Stimulated activated CD4-positive, alpha-beta T cell treated with anti-CD3 and anti-CD28 coated beads, Interleukin-15, amount 100 ng/mL, for 48 hours (primary cell): Measurements from ENCODE around the gene RAB31.
"Not testable (repeated sequence)": the region's sequence is repeated elsewhere in the genome, so short reads cannot be mapped to it uniquely, and the experiment has no call there.

Source experiments
- DNase-seq, 2 donors: peaks; one replicate each; pipeline ENCODE4 v3.0.0-alpha.2; 2020; ENCODE audit warnings: low read depth in 2 of 2

RAB31 gene

GRCh38 chr18:9887992-9888391 is 179.9 kb downstream of the RAB31 start:
- no peak for DNase-seq

GRCh38 chr18:9890196-9890595 is 182.1 kb downstream of the RAB31 start:
- DNase-seq: no peak

- DNase-seq: no peak
Observed at GRCh38 chr18:9890957-9891356, 182.9 kb downstream of the RAB31 start.

- not testable (repeated sequence) for DNase-seq
Observed at GRCh38 chr18:9891515-9891914, 183.4 kb downstream of the RAB31 start.

- no peak for DNase-seq
Observed at GRCh38 chr18:9894454-9895068, 186.5 kb downstream of the RAB31 start.

- DNase-seq: no peak
Observed at GRCh38 chr18:9897129-9897528, 189.0 kb downstream of the RAB31 start.

GRCh38 chr18:9897787-9898291 is 189.7 kb downstream of the RAB31 start:
- not testable (repeated sequence) for DNase-seq

- no peak for DNase-seq
Observed at GRCh38 chr18:9898792-9899549, 190.9 kb downstream of the RAB31 start.

GRCh38 chr18:9899550-9899930 is 191.4 kb downstream of the RAB31 start:
- not testable (repeated sequence) for DNase-seq

- no peak for DNase-seq
Observed at GRCh38 chr18:9900699-9901098, 192.6 kb downstream of the RAB31 start.

- no peak for DNase-seq
Observed at GRCh38 chr18:9901377-9901776, 193.3 kb downstream of the RAB31 start.

- DNase-seq: not testable (repeated sequence)
Observed at GRCh38 chr18:9902264-9902663, 194.2 kb downstream of the RAB31 start.

- DNase-seq: no peak
Observed at GRCh38 chr18:9902832-9903231, 194.7 kb downstream of the RAB31 start.

- no peak for DNase-seq
Observed at GRCh38 chr18:9905401-9905922, 197.4 kb downstream of the RAB31 start.

- no peak for DNase-seq
Observed at GRCh38 chr18:9906481-9906880, 198.4 kb downstream of the RAB31 start.

GRCh38 chr18:9907867-9908266 is 199.8 kb downstream of the RAB31 start:
- DNase-seq: no peak

- DNase-seq: no peak
Observed at GRCh38 chr18:9910071-9910470, 202.0 kb downstream of the RAB31 start.

GRCh38 chr18:9910661-9911060 is 202.6 kb downstream of the RAB31 start:
- DNase-seq: no peak

GRCh38 chr18:9911226-9911625 is 203.1 kb downstream of the RAB31 start:
- DNase-seq: no peak
